Ammon's horn (tissue), 1 donor: ENCODE data around the gene NLN.
A peak's percentile ranks its signal among the peaks of the same experiment; 100 is the strongest.
"Not testable (repeated sequence)": the region's sequence is repeated elsewhere in the genome, so short reads cannot be mapped to it uniquely, and the experiment has no call there.

ENCODE experiments used
- DNase-seq: peaks from one replicate; pipeline ENCODE4 v3.0.0-alpha.2; 2016; ENCODE audit warnings: low spot score

Gene NLN

DNA sequence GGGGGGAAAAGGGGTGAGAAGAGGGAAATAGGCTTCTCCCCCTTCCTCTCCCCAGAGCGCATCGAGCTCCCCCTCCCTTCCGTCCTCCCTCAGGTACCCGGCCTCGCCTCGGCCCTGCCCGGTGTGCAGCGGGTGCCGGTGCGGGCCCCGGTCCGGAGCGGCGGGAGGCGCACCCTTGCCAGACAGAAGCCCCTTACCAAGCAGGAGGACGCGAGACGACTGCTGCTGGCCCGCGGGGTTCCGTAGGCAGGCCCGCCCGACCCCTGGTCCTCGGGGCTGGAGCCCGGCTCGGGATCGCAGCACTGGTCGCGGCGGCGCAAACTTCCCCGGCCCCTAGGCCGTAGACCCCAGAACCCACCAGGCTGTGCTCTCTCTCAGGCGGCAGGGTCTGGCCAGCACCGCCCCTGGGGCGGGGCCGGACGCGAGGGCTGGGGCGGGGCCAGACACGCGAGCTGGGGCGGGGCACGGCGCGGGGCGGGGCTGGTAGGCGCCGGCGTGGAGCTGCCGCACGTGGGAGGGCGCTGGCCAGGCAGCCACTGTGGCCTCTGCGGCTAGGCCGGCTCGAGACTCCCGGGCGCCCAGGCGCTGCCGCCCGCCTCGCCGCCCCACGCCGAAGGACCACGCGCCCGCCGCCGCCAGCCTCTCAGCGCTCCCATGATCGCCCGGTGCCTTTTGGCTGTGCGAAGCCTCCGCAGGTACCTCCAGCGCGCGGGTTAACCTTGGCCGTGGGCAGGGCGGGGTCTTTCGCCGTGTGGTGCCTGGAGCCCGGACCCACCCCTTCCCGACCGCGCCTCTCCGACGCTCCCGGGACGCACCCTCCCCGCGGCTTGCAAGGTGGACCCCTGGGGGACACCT, at the start of gene NLN, which contains the start of gene SGTB:
Gene NLN, plus strand, starts transcription at position 486 of the 855 bp plus-strand sequence. Its CDS starts 169 bp downstream, at position 655.
Gene SGTB, minus strand, starts transcription at position 390 of the 855 bp plus-strand sequence. CDS start 1,302 bp downstream, outside the sequence.
- DNase-seq, result peak; percentile 94

DNA sequence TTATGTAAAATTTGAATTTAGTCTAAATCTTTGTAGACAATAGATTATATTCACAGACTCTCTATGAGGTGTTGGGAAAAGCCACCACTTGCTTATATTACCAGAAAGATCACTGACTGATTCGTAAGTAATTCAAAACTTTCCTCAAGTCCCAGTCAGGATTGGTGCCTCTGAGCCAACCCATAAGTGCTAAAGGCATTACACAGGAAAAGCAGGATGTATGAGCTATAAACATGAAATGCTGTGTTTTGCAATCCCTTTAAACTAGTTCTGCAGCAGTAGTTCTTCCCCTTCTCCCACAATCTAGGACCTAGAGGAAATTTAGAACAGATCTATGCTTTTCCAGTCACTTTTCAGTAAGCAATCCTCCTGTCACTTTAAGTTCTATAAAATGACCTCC, 49.2 kb upstream of the NLN start:
- DNase-seq, result no peak

DNA sequence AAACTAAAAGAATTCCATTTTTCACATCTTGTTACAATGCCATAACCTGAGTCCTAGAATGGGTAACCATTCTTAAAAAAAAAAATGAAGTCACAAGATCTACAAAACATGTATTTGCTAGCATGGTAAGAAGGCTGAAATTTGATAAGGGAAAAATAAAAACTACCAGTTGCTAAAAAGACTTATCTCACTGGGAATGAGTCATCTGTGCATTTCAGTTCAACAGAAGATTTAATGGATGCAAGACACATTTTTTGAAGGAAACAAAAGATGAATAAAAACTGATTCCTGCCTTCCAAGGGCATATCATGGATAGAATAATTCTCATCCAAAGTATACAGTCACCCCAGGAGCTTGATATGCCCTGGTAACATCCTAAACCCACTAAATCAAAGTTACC, 47.3 kb upstream of the NLN start:
- no peak for DNase-seq

DNA sequence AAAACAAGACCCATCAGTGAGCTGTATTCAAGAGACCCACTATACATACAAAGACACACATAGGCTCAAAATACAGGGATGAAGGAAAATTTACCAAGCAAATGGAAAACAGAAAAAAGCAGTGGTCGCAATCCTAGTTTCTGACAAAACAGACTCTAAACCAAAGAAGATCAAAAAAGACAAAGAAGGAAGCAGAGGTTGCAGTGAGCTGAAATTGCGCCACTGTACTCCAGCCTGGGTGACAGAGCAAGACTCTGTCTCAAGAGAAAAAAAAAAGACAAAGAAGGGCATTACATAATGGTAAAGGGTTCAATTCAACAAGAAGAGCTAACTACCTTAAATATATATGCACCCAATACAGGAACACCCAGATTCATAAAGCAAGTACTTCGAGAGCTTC, 45.9 kb upstream of the NLN start:
- DNase-seq, result not testable (repeated sequence)

DNA sequence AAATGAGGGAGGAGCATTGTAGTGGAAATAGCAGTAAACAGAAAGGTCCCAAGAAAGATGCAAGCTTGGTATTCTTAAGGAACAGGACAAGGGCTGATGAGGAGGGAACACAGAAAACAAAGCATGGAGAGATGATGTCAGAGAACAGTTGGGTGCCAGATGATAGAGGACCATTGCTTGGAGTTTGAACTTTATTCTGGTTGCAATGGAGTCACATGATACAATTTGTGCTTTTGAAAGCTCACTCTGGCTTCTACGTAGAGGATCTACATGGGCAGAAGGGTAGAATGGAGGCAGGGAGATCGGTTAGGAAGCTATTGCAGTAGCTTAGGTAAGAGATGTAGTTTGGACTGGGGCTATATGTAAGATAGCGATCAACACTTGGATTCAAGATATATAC, 39.9 kb upstream of the NLN start:
- DNase-seq, result no peak

DNA sequence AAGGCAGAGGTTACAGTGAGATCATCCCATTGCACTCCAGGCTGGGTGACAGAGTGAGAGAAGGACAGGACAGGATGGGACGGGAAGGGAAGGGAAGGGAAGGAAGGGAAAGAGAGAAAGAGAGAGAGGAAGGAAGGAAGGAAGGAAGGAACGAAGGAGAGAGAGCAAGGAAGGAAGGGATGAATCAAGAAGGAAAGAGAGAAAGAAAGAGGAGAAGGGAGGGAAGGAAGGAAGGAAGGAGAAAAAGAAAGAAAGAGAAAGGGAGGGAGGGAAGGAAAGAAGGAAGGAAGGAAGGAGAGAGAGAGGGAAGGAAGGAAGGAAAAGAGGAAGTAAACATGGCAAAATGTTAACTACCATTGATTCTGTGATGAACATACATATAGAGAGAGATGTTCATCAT, 28.9 kb upstream of the NLN start:
- DNase-seq, result no peak

GRCh38 chr5:65695162-65695755, 26.7 kb upstream of the NLN start:
- DNase-seq, result peak; percentile 35

GRCh38 chr5:65695896-65696295, 26.1 kb upstream of the NLN start:
- DNase-seq, result peak; percentile 84

DNA sequence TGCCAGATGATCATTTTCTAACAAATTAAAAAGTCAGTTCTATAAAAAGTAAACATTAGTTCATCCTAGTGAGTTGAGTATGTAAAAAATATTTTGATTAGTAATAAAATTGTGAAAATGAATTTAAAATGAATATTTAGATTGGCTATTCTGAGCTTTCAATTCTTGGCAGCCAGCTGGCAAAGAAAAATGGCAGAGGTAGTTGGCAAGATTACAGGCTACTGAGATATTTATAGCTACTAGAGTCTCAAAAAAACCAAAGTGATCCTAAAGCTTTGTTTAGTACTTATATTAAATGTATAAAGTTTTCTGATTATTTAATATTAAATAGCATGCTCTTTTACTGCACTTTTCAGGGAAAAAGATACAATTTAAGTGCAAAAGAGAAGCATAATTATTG, 25.1 kb upstream of the NLN start:
- no peak for DNase-seq

- DNase-seq, result no peak
Measured at GRCh38 chr5:65699338-65699737, 22.7 kb upstream of the NLN start.

GRCh38 chr5:65702036-65702435, 20.0 kb upstream of the NLN start:
- no peak for DNase-seq

DNA sequence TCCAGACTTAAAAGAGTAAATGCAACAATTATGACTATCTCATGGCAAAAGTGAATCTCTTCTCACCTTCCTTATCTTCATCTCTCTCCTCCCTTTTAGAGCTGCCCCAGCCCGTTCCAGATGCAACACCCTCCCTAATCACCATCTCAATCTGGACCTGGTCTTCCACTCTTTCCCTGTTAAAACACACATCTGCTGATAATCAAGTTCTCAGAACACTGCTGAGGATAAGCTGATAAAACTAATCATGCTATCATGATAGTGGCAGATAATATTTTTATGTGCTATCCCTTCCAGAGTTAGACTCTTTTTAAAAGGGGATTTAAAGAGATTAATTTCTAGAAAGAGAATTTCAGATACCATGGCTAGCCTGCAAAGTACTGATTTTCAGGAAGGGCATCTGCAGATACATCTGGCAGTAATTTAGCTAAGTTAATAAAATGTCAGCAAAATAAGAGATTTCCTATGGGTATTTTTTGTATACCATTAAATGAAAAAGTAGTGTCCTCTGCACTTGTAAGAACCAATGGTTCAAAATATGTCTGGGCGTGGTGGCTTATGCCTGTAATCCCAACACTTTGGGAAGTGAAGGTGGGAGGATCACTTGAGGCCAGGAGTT, 17.3 kb upstream of the NLN start:
- DNase-seq, result no peak

- DNase-seq, result no peak
Measured at GRCh38 chr5:65707663-65708062, 14.3 kb upstream of the NLN start.

GRCh38 chr5:65708145-65708544, 13.9 kb upstream of the NLN start:
- no peak for DNase-seq

- DNase-seq, result no peak
Measured at GRCh38 chr5:65718576-65719310, 3.3 kb upstream of the NLN start.

- DNase-seq, result peak; percentile 73
Measured at GRCh38 chr5:65721050-65721719, 820 bp upstream of the NLN start.

DNA sequence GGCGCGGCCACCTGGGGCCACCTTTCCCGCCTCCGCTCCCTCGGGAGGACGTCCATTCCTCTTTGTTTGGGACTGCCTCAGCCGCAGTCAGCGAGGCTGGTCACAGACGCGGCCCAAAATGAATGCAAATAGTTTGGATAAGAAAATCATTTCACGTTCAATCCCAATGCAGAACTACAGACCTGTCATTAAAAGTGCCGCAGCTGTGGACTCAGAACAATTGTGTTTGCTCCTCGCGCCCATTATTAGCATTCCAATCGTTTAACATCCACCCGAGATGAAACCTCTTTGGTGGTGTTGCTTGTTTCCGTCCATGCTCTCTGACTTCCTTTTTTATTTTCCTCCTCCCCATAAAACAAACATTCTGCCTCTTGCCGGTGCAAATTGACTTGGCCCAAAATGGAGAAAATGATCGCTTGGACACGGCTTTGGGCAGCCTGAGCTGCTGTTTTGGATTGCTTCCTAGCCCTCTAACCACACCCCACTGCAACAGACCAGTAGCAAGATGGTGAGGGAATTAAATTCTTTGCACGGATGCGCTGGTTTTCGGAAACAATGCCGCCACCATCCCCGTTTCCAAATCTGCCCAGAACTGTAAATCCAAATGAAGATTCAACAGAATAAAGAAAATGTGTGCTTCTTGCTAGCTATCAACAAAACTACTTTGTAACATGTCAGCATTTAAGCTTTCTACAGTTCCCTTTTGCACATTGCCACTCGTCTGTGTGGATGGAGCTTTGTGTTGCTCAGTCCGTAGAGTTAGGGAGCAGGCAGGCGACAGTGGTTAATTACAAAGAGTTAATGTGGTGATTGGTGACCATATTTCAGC, 784 bp downstream of the NLN start:
- DNase-seq, result peak; percentile 63

GRCh38 chr5:65727491-65728156, 5.6 kb downstream of the NLN start:
- no peak for DNase-seq

DNA sequence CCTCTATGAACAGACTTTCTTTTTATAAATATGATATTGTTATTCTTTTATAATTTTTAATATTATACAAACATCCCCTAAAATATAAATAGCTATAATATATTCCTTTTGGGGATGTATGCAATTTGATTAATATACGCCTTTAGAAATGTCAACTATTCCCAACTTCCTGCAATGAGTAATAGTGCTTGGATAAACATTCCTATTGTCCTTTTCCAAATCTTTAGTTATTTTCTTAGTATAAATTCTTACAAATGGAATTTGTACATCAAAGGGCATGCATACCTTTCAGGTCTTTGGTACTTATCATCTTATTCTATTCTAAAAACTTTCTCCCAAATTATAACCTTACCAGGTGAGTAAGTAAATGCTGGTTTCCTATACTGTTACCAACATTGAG, 6.2 kb downstream of the NLN start:
- no peak for DNase-seq

- DNase-seq, result no peak
Measured at GRCh38 chr5:65730910-65731309, 8.9 kb downstream of the NLN start.
